ENCODE measurements around the gene KIF5C. TPM values are rescaled to one million over a fixed set of nuclear protein-coding genes. Genes with fewer than 3 reads are reported as not detected.
"Not testable (repeated sequence)": the region's sequence is repeated elsewhere in the genome, so short reads cannot be mapped to it uniquely, and the experiment has no call there.

KIF5C gene
- total RNA-seq (2014; rRNA removed; shearing (Covaris generic)) = 24.0 and 38.2 TPM in 2 replicates

DNA sequence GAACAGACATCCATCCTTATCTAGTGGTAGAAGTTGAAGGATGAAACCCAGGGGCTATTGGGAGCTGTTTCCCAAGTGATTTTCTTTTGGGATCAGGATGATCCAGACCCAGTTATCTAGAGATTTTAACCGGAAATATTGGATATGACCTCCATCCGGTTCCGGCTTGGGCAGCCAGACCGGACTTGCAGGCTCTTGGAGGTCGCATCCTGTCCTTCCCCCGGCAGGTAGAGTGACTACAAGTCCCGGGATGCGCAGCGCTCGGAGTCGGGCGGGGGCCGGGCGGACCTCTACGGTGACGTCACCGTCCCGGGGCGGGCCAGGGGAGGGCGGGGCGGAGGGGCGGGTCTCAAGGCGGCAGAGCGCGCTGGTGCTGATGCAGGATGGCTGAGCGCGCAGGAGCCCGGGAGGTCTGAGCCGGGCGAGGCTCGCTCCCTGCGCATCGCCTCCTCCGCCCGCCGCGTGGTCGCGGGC is at the start of gene KIF5C:
TSS of gene KIF5C (plus strand) at position 360 of the 474 bp plus-strand sequence. CDS start 391 bp downstream, outside the sequence.
- peak; percentile 97 for DNase-seq
- H3K36me3 ChIP-seq (replicated peaks; ENCODE audit: control insufficient read depth, insufficient read depth, low read length) = no peaks in the 10 kb centered on the region
- H3K27me3 ChIP-seq (ENCODE audit: control insufficient read depth, insufficient read depth, low read length) = no peaks in the 10 kb centered on the region; the same call in 1 of the 2 replicates
- H3K4me3 ChIP-seq (ENCODE audit: insufficient read depth, low read depth, low read length) = peak within 1 kb of the TSS; percentile 75

DNA sequence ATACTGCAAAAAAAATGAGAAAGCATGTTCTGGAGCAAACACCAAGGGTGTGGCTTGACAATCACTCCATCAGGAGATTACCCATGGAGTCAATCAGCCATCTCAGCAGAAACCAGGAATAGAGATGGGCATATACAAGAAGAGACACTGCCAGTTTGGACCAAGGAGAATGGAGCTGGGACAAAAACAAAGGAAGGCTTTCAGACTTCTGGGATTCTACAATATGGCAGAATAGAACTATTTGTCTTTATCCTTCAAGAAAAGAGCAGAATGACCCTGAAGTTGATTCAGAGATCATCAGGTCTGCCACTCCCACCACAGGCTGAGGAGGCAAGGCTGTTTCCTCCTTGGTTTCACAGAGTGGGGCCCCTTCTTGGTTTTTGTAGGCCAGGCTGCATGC is 48.2 kb upstream of the KIF5C start:
- Histone ChIP-seq H3K27me3 (ENCODE audit: control insufficient read depth, insufficient read depth, low read length) (no peaks in the 10 kb centered on the region), H3K36me3 (replicated peaks; ENCODE audit: control insufficient read depth, insufficient read depth, low read length) (no peaks in the 10 kb centered on the region), H3K4me3 (ENCODE audit: insufficient read depth, low read depth, low read length) (no peak overlapping the region)
- no peak for DNase-seq

DNA sequence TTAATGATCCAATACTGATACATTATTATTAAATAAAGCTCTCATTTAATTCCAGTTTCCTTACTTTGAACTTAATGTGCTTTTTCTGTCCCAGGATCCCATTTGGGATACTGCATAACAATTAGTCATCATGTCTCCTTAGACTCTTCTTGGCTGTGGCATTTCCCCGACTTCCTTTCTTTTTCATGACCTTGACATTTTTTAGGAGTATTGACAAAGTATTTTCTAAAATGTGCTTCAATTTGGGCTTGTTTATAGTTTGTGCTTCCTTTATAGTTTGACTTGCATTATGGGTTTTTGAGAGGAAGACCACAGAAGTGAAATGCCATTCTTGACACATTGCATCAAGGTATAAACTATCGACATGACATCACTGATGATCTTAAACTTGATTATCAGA is 46.1 kb upstream of the KIF5C start:
- no peak for DNase-seq
- H3K27me3 ChIP-seq (ENCODE audit: control insufficient read depth, insufficient read depth, low read length) = no peaks in the 10 kb centered on the region
- no peaks in the 10 kb centered on the region for H3K36me3 ChIP-seq (replicated peaks; ENCODE audit: control insufficient read depth, insufficient read depth, low read length)
- H3K4me3 ChIP-seq (ENCODE audit: insufficient read depth, low read depth, low read length) = no peak overlapping the region

DNA sequence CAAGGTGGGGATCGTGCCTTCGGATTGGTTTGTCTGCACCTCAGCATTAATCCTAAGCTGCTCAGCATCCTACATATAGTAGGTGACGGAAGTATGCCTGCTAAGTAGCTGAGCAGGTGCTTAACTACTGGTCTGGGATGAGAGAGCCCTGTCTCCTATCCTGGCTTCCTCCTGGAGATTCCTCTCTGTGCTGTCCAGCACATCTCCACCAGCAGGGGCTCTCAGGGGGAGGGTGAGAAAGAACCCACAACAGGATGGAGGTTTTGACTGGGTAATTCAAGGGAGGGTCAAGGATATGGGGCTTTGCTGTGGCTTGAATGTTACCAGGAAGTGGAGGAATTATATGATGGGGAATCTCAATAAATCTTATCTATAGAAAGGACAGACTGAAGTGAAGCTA is 45.4 kb upstream of the KIF5C start:
- H3K27me3 ChIP-seq (ENCODE audit: control insufficient read depth, insufficient read depth, low read length) = no peaks in the 10 kb centered on the region
- DNase-seq = peak; percentile 23

DNA sequence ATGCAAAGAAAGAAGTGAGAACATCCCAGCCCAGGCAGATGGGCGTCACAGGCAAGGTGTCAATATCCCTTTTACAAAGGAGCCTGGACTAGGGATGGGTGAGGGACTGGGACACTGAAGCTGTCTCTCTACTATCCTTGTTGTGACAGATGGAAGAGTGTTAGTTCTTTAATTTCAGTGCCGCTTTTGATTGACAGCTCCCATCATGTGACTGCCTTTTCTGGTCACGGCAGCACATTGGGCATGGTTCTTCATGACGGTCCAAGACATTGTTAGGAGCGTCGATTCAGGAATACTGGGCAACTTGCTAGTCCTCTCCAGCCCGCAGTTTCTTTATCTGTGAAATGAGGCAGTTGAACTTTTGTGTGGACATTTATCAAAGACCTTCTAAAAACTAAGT is 42.4 kb upstream of the KIF5C start:
- no peaks in the 10 kb centered on the region for H3K36me3 ChIP-seq (replicated peaks; ENCODE audit: control insufficient read depth, insufficient read depth, low read length)
- H3K27me3 ChIP-seq (ENCODE audit: control insufficient read depth, insufficient read depth, low read length) = no peaks in the 10 kb centered on the region
- H3K4me3 ChIP-seq (ENCODE audit: insufficient read depth, low read depth, low read length) = no peak overlapping the region
- no peak for DNase-seq

More for the DNA sequence above, 45.4 kb upstream of the KIF5C start:
- no peaks in the 10 kb centered on the region for H3K36me3 ChIP-seq (replicated peaks; ENCODE audit: control insufficient read depth, insufficient read depth, low read length)
- H3K4me3 ChIP-seq (ENCODE audit: insufficient read depth, low read depth, low read length) = no peak overlapping the region

DNA sequence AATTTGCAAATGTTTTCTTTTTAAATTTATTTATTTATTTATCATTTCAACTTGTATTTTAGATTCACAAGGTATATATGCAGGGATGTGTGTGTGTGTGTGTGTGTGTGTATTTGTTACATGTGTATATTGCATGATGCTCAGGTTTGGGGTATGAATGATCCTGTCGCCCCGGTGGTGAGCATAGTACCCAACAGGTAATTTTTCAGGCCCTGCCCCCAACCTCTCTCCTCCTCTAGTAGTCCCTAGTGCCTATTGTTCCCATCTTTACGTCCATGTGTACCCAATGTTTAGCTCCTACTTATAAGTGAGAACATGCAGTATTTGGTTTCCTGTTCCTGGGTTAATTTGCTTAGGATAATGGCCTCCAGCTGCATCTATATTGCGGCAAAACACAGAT is 33.0 kb upstream of the KIF5C start:
- DNase-seq = no peak
- Histone ChIP-seq H3K36me3 (replicated peaks; ENCODE audit: control insufficient read depth, insufficient read depth, low read length) (no peaks in the 10 kb centered on the region), H3K4me3 (ENCODE audit: insufficient read depth, low read depth, low read length) (no peak overlapping the region), H3K27me3 (ENCODE audit: control insufficient read depth, insufficient read depth, low read length) (no peaks in the 10 kb centered on the region)

DNA sequence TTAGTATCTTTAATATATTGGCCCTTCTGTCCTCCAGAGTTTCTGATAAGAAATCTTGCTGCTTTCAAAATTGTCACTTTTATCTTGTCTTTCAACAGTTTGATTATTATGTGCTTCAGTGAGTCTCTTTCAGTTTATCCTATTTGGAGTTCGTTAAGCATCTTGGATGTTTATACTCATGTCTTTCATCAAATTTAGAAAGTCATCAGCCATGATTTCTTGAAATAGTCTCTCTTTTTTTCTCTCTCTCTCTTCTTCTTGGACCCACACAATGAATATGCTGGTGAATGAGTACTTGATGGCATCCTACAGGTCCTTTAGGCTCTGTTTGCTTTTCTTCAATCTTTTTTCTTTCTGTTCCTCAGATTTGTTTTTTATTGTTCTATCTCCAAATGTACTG is 26.9 kb upstream of the KIF5C start:
- Histone ChIP-seq H3K27me3 (ENCODE audit: control insufficient read depth, insufficient read depth, low read length) (no peaks in the 10 kb centered on the region), H3K4me3 (ENCODE audit: insufficient read depth, low read depth, low read length) (no peak overlapping the region), H3K36me3 (replicated peaks; ENCODE audit: control insufficient read depth, insufficient read depth, low read length) (no peaks in the 10 kb centered on the region)
- DNase-seq = no peak

DNA sequence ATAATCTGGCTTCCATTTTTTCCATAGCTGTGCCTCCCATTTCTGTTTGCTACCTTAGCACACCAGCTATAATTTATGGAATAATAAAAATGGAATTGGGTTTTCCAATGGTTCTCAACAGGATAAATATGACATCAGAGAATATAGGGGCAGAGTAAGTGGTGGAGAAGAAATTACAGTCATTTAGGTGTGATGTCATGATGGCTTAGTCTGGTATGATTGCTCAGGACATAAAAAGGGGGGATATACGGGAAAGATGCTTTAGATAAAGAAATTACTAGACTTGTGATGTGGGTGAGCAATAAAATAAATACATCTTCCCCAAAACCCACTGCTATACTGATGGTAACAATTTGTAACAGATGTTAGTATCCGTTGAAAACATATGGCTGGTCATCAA is 21.6 kb upstream of the KIF5C start:
- DNase-seq = no peak
- no peak overlapping the region for H3K4me3 ChIP-seq (ENCODE audit: insufficient read depth, low read depth, low read length)
- H3K27me3 ChIP-seq (ENCODE audit: control insufficient read depth, insufficient read depth, low read length) = no peaks in the 10 kb centered on the region
- no peaks in the 10 kb centered on the region for H3K36me3 ChIP-seq (replicated peaks; ENCODE audit: control insufficient read depth, insufficient read depth, low read length)

DNA sequence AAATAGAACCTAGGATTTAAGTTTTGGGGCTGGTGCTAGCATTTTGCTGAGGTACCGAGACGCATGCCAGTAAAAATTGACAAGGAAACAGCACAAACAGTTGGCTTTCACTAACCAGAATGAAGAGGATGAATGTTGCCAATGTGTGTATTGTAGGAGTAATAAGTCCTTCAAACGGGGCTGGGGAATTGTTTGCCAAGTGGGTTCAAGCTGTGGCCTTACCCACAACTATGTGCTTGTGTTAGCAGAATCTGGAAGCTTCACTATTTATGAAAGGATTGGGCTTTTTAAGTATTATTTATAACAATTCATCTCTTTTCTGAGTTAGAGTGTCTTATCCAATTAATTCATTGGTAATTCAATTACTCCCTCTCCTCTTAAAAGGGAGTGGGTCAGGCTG is 15.0 kb upstream of the KIF5C start:
- no peaks in the 10 kb centered on the region for H3K27me3 ChIP-seq (ENCODE audit: control insufficient read depth, insufficient read depth, low read length)
- no peak overlapping the region for H3K4me3 ChIP-seq (ENCODE audit: insufficient read depth, low read depth, low read length)
- no peaks in the 10 kb centered on the region for H3K36me3 ChIP-seq (replicated peaks; ENCODE audit: control insufficient read depth, insufficient read depth, low read length)
- no peak for DNase-seq

DNA sequence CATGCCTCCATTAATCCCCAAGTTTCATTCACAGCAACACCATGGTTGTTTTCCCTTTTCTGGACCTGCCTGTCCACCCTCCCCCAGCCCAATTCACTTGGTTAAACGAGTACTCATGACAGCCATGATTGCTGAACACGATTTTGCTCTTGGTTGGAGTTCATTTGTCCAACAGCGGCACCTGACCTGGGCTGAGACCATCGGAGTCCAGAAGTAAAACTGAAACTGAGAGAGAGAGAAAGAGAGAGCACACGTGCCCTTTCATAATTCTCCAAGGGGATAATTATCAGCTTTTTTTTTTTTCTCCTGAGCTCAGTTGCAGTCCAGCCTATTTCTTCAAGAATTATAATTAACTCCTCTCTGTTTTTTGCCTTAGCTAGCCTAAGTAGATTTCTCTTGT is 13.7 kb upstream of the KIF5C start:
- DNase-seq = no peak
- Histone ChIP-seq H3K4me3 (ENCODE audit: insufficient read depth, low read depth, low read length) (no peak overlapping the region), H3K27me3 (ENCODE audit: control insufficient read depth, insufficient read depth, low read length) (no peaks in the 10 kb centered on the region), H3K36me3 (replicated peaks; ENCODE audit: control insufficient read depth, insufficient read depth, low read length) (no peaks in the 10 kb centered on the region)

DNA sequence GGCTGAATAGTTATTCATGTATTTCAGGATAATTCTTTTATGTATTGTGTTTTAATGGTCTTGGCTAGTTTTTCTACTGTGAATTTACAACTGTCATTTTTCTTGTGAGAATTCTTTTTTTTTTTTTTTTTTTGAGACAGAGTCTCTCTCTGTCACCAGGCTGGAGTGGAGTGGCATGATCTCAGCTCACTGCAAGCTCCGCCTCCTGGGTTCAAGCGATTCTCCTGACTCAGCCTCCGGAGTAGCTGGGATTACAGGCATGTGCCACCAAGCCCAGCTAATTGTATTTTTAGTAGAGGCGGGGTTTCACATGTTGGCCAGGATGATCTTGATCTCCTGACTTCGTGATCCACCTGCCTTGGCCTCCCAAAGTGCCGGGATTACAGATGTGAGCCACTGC is 12.5 kb upstream of the KIF5C start:
- H3K27me3 ChIP-seq (ENCODE audit: control insufficient read depth, insufficient read depth, low read length); DNase-seq; H3K36me3 ChIP-seq (replicated peaks; ENCODE audit: control insufficient read depth, insufficient read depth, low read length); H3K4me3 ChIP-seq (ENCODE audit: insufficient read depth, low read depth, low read length): not testable (repeated sequence)

DNA sequence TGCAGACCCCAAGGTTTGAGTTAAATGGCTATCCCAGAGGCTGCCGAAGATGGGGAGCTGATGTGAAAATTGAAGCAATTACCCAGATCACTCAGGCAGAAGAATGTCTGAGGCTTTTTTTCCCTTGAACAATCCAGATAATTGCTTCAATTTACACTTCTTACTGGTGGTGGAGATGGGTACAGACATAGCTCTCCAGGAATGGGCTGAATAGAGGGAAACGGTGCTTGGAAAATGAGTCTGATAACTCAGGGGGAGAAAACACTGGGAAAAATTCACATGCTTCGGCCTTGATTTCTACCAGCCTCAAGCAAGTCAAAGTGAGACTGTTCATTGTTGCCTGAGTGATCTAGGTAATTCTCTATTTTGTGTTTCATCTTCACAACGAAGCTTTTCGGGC is 9.5 kb upstream of the KIF5C start:
- H3K27me3 ChIP-seq (ENCODE audit: control insufficient read depth, insufficient read depth, low read length) = no peaks in the 10 kb centered on the region
- H3K4me3 ChIP-seq (ENCODE audit: insufficient read depth, low read depth, low read length) = no peak overlapping the region
- no peaks in the 10 kb centered on the region for H3K36me3 ChIP-seq (replicated peaks; ENCODE audit: control insufficient read depth, insufficient read depth, low read length)
- DNase-seq = no peak

DNA sequence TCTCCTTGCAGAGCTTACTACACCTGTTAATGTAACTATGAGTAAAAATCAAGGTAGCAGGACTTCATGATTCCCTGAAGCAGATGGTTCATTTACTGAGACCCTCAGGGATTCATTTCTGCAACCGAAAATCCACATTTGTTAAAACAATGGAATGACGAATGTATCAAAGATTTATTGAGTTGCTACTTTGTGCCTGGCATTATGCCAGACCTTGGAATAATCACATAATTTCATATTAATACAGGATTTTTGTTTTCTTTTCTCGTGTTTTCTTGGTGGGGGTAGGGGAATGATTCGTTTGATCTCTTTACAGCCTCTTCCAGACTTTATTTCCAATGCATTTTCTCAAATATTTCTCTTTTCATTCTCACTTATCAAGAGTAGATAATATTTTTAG is 8.9 kb upstream of the KIF5C start:
- no peaks in the 10 kb centered on the region for H3K27me3 ChIP-seq (ENCODE audit: control insufficient read depth, insufficient read depth, low read length)
- DNase-seq = no peak
- no peaks in the 10 kb centered on the region for H3K36me3 ChIP-seq (replicated peaks; ENCODE audit: control insufficient read depth, insufficient read depth, low read length)
- H3K4me3 ChIP-seq (ENCODE audit: insufficient read depth, low read depth, low read length) = no peak overlapping the region

DNA sequence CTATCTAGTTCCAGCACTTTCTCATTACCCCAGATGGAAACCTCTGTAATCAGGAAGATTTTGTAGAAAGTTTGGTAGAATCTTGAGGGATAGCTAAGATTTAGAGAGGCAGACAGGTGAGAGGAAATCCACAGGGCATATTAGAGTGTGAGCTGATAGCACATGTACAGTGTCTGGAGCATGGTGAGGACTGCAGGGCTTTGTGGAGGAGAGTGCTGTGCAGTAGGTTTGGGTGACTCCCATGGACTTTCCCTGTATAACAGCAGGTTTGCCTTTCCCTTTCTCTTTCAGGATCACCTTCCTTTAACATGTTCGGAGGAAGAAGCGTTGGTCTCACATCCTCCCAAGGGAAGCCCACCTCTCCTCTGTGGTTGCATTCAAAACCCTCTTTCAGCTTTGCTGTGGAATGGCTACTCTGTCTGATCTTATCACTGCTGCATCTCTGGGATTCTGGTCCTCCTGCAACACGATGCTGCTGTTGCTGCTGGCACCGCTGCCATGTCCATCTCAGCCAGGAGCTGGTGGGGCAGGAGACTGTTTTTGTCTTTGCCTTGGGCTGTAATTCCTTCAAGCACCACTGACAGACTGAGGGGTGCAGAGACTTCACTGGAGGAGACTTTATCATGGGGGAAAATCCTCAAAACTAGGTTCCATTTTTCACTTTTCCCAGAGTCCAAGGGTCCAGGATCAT is 7.8 kb upstream of the KIF5C start:
- Histone ChIP-seq H3K4me3 (ENCODE audit: insufficient read depth, low read depth, low read length) (no peak overlapping the region), H3K36me3 (replicated peaks; ENCODE audit: control insufficient read depth, insufficient read depth, low read length) (no peaks in the 10 kb centered on the region), H3K27me3 (ENCODE audit: control insufficient read depth, insufficient read depth, low read length) (no peaks in the 10 kb centered on the region)
- DNase-seq = no peak

DNA sequence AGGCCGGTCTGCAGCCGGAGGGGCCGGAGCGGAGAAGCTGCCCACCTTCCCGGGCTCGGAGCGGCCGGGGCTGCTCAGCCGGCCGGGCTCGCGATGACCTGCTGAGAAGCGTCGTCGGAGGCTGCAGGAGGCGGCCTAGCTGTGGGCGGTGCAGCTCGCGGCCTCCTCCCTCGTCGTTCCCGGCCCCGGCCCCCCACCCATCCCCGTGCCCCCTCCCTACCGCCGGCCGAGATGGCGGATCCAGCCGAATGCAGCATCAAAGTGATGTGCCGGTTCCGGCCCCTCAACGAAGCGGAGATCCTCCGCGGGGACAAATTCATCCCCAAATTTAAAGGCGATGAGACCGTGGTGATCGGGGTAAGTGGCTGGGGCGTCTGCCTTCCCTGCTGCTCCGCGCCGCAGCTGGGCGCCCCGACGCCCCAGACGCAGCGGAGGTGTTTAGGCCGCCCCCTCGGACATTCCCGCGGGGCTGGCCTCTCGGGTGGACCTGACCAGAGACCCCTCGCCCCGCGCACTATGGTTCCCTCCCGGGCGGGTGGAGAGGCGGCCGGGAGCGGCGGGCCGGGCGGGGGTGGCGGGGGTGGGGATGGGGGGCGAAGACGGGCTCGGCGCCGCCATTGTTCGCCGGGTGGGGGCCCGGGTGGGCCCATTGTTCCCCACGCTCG is 492 bp downstream of the KIF5C start:
- Histone ChIP-seq H3K4me3 (ENCODE audit: insufficient read depth, low read depth, low read length) (peak overlapping the region; percentile 75), H3K36me3 (replicated peaks; ENCODE audit: control insufficient read depth, insufficient read depth, low read length) (no peaks in the 10 kb centered on the region), H3K27me3 (ENCODE audit: control insufficient read depth, insufficient read depth, low read length) (no peaks in the 10 kb centered on the region; the same call in 1 of the 2 replicates)
- DNase-seq = peak; percentile 81

Data from H7 (cell line).